ENCODE results near the gene ADGRG1.
"Not testable (repeated sequence)": the region's sequence is repeated elsewhere in the genome, so short reads cannot be mapped to it uniquely, and the experiment has no call there.

The ADGRG1 gene

DNA sequence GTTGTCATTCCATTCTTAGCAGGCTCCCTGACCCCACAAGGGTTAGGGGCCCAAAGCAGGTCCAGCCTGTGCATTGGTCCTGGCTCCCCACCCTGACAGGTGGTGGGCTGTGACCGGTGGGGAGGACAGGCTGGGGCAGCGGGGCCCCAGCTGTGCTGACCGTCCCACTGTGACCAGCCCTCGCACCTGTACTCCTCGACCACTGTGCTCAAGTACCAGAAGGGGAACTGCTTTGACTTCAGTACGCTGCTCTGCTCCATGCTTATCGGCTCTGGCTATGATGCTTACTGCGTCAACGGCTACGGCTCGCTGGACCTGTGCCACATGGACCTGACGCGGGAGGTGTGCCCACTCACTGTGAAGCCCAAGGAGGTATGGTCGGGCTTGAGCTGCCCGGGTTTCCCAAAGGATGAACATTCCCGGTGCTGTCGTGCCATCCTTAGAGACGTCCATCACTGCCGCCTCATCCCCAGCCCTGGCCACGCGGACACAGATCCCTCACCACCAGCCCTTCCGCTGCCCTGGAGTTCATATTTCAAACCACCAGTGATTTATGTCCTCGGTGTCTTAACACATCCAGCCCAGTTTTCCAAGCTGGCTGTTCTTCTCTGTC, 73.4 kb downstream of the ADGRG1 start:
- no peak for ATAC-seq

DNA sequence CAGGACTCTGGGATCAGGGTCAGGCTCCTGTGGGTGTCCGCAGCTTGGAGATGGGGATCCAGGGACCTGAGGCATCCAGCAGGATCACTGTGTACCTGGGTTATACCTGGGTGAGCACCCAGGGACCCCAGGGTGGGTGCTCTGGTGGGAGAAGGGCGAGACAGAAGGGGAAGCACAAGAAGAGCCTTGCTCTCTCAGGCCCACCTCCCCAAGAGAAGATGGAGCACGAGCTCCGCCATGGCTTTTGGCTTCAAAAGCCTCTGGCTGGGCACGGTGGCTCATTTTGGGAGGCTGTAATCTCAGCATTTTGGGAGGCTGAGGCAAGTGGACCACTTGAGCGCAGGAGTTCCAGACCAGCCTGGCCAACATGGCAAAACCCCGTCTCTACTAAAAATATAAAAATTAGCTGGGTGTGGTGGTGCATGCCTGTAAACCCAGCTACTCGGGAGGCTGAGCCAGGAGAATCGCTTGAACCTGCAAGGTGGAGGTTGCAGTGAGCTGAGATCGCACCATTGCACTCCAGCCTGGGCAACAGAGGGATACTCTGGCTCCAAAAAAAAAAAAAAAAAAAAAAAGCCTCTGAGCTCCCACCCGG, 75.1 kb downstream of the ADGRG1 start:
- no peak for ATAC-seq

DNA sequence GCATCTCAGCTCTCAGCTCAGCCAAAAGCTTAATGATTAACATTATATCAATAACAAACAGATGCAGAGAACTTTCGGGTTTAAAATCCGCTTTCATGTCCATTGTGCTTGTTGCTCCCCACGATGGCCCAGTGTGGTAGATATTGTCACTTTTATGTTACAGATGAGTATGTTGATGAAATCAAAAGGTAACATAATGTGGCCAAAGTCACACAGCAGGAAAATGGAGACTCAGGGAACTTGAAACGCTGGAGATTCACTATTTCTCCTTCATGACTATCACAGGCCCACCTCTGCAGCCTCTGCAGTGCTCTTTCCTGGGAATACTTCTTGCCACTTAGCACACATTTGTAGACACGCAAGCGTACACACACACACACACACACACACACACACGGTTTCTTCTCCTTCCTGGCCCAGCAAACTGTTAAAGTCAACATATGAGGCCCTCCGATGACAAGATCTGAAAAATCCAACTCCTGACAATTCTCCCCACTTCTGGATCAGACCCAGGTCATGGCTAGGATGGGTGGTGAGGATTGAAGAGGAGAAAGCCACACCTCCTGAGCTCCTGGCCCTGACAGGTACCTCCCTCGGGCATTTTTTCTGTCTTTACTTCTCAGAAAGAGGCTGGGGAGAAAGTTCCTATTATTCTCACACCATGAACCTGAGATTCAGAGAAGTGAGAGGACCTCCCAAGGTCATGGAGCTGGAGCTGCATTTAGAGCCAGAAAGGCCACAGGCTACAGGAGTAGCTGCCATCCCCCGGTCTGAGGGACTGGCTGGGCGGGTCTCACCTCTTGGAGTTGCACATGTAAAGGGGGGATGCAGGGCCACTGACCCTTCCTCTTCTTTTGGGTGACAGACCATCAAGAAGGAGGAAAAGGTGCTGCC, 75.8 kb downstream of the ADGRG1 start:
- ATAC-seq = no peak

DNA sequence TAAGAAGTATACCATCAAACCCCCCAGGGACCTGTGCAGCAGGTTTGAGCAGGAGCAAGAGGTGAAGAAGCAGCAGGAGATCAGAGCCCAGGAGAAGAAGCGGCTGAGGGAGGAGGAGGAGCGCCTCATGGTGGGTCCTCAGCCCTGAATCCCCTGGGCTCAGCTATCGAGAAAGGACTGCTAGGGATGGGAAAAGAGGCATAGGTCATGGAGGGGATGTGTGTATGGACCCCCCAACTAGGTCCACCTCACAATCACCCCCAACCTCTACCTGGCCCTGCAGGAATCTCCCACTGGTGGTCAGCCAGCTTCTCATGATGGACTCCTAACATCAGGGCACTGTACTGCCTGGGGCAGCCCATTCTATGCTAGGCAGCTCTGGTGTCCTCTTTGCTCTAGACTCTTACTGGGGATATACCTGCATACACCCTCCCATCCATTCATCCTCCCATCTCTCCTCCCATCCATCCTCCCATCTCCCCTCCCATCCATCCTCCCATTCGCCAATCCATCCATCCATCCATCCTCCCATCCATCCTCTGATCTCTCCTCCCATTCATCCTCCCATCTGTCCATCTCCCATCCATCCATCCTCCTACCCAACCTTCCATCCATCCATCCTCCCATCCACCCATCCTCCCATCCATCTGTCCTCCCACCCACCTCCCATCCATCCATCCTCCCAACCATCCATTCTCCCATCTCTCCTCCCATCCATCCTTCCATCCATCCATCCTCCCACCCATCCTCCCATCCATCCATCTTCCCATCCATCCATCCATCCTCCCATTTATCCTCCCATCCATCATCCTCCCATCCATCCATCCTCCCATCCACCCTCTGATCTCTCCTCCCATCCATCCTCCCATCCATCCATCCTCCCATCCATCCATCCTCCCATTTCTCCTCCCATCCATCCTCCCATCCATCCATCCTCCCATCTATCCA, 76.7 kb downstream of the ADGRG1 start:
- ATAC-seq = no peak

DNA sequence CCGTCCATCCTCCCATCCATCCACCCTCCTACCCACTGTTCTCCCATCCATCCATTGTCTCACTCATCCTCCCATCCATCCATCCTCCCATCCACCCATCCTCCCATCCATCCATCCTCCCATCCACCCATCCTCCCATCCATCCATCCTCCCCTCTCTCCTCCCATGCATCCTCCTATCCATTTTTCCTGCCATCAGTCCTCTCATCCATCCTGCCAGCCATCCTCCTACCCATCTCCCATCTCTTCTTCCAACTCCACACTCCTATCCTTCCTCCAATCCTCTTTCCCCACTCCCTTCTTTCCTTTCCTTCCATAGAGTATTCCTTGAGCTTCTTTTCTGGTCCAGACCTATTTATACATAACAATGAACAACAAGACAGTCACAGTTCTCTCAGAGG, 78.3 kb downstream of the ADGRG1 start:
- no peak for ATAC-seq

DNA sequence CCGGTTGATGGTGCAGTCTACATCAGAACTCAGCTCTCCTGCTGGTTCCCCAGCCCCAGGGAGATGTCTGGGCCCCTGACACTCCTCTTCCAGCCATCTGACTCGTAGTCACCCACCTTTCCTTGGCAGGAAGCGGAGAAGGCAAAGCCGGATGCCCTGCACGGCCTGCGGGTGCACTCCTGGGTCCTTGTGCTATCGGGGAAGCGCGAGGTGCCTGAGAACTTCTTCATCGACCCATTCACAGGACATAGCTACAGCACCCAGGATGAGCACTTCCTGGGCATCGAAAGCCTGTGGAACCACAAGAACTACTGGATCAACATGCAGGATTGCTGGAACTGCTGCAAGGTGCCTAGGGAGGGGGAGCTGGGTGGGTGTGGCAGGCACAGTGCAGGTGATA, 78.9 kb downstream of the ADGRG1 start:
- ATAC-seq = no peak

DNA sequence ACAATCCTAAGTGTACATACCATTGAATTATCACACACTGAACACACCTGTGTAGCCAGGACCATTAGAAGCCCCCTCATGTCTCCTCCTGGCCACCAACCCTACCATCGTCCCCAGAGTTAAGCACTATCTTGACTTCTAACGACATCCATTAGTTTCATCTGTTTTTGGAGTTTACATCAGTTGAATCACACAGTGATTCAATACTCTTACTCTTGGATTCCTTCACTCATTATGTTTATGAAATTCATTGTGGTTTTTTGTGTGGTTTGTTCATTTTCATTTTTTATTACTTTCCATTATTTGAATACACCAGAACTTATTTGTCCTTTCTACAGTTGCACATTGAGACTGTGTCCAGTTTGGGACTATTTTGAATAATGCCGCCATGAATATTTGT, 79.7 kb downstream of the ADGRG1 start:
- no peak for ATAC-seq

DNA sequence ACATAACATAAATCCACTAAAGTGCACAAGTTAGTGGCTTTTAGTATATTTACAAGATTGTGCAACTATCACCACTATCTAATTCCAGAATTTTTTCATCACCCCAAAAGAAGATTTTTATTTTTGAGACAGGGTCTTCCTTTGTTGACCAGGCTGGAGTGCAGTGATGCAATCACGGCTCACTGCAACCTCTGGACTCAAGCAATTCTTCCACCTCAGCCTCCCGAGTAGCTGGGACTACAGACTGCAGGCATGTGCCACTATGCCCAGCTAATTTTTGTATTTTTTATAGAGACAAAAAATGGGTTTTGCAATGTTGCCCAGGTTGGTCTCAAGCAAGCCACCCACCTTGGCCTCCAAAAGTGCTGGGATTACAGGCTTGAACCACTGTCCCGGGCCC, 81.2 kb downstream of the ADGRG1 start:
- no peak for ATAC-seq

DNA sequence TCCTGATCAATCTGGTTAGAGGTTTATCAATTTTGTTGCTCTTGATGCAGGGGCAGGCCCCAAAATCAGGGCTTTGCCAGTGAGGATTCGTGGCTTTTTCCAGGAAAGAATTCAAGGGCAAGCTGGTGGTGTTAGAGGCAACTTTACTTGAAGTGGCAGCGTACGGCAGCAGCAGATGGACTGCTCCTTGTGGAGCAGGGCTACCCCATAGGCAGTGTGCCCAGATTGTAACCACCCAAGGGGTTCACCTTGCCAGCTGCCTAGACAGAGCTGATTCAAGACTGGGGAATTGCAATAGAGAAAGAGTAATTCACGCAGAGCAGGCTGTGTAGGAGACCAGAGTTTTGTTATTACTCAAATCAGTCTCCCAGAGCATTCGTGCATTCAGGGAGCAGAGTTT, 82.9 kb downstream of the ADGRG1 start:
- no peak for ATAC-seq

DNA sequence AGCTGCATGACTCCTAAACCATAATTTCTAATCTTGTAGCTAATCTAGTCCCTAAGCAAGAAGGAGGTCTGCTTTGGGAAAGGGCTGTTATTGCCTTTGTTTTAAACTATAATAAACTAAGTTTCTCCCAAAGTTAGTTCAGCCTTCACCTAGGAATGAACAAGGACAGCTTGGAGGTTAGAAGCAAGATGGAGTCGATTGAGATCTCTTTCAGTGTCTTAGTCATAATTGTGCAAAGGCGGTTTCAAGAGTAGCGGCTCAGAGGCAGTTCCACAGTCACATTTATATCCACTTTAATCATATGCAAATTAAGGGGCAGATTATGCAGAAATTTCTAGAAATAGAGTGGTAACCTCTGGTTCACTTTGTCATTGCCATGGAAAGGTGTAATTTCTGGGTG, 83.6 kb downstream of the ADGRG1 start:
- no peak for ATAC-seq

DNA sequence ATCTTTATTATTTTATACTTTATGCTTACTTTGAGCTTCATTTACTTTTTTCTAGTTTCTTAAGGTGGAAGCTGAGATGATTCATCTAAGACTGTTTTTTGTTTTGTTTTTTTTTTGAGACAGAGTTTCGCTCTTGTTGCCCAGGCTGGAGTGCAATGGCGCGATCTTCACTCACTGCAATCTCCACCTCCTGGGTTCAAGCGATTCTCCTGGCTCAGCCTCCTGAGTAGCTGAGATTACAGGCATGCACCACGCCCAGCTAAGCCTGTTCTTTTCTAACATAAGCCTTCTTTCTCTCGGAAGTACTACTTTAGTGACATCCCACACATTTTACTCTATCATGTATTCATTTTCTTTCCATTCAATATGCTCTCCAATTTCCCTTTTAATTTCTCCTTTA, 84.1 kb downstream of the ADGRG1 start:
- not testable (repeated sequence) for ATAC-seq

DNA sequence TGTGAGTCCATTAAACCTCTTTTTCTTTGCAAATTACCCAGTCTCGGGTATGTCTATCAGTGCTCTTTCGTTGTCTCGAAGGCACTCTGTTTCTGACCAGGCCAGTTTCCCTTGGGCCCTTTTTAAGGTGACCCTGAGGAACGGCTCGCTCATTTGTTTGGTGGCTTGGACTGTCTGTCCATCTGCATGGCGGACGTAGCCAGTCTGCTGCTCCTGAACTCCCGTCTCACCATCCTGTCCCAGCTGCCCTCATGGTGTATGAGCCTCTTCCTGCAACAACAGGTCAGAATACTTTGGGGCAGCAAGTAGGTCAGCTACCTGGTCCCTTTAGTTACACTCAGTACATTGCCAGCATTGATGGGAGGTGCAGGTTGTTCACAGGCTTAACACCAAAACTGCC, 85.2 kb downstream of the ADGRG1 start:
- no peak for ATAC-seq

DNA sequence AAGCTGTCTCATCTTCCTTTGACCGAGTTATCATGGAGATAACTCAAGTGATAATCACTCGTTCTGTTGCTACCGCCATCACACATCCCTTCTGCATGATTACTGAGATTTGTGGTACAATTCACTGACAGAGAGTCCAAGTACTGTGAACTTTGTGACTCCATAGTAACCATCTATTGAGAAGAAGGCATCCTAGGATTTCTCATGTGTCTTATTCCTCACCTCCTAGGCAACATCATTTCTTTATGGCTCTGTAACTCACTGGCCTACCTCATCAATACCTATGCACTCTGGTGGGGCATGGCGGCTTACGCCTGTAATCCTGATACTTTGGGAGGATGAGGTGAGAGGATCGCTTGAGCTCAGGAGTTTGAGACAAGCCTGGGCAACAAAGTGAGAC, 85.6 kb downstream of the ADGRG1 start:
- ATAC-seq = no peak

Data from activated CD4-positive, CD25-positive, alpha-beta regulatory T cell treated with anti-CD3 and anti-CD28 coated beads, Interleukin-2, amount 50 U/mL, for 24 hours (primary cell).